Vagina (tissue), 2 donors: ENCODE data around the gene CSNK1D. TPM values are rescaled to one million over a fixed set of nuclear protein-coding genes. Genes with fewer than 3 reads are reported as not detected.

Experiments used
- DNase-seq, 2 donors: peaks; one replicate each; pipeline ENCODE4 v3.0.0-alpha.2; 2017; ENCODE audit errors: extremely low spot score in 2 of 2
- H3K27ac ChIP-seq: fragments of 200-600 bp; sonication (generic); one replicate; pipeline ENCODE4 v1.5.1; 2019
- H3K27me3 ChIP-seq: fragments of 200-600 bp; sonication (generic); one replicate; pipeline ENCODE4 v1.5.1; 2019
- H3K36me3 ChIP-seq, 2 donors: fragments of 200-600 bp; sonication (generic); one replicate each; pipeline ENCODE4 v1.5.1; 2017 to 2019
- H3K4me1 ChIP-seq: fragments of 200-600 bp; sonication (generic); one replicate; pipeline ENCODE4 v1.5.1; 2019
- H3K4me3 ChIP-seq, 2 donors: fragments of 200-600 bp; sonication (generic); 1 replicate in 1 of 2; 2 replicates in 1 of 2; pipeline ENCODE4 v1.5.1; 2016 to 2019
- H3K9me3 ChIP-seq: fragments of 200-600 bp; sonication (generic); one replicate; pipeline ENCODE4 v1.5.1; 2019
- CTCF ChIP-seq, 3 experiments: fragments of 450-650 bp in 2 of 3; fragments of 200-600 bp in 1 of 3; sonication (generic) in 1 of 3; IDR thresholded peaks; one replicate each; pipeline ENCODE4 v1.5.1; 2017 to 2019; ENCODE audit warnings: antibody characterized with exemption in 3 of 3, mild to moderate bottlenecking in 2 of 3, moderate library complexity in 2 of 3
- POLR2A ChIP-seq, 2 donors: fragments of 450-650 bp; IDR thresholded peaks; one replicate each; pipeline ENCODE4 v1.6.1; 2017; ENCODE audit warnings: antibody characterized with exemption in 2 of 2, mild to moderate bottlenecking in 2 of 2, moderate library complexity in 2 of 2
- POLR2AphosphoS5 ChIP-seq, 2 donors: sonication (generic); formaldehyde crosslinking; IDR thresholded peaks; one replicate each; pipeline ENCODE4 v1.9.0; 2017; ENCODE audit warnings: antibody characterized with exemption in 2 of 2, mild to moderate bottlenecking in 2 of 2, low read depth in 1 of 2; ENCODE audit not compliant: insufficient read depth in 1 of 2
- intact Hi-C: fragments of 100-400 bp; cut with DNase I; formaldehyde crosslinking; loops from one replicate; pipeline ENCODE4 v1.15.1; 2023
- total RNA-seq: library from RNA; depleted of rRNA; stranded (reverse); fragments of >200 nt; gene quantifications from one replicate; pipeline ENCODE4 v1.2.3, GENCODE V29; 2016

CSNK1D gene
- total RNA-seq, 1 donor from 2014 or later = 67.8 TPM

- Histone ChIP-seq H3K27me3 (no peaks in the 10 kb centered on the region), H3K27ac (peak overlapping the region; percentile 88), H3K4me1 (peaks cover 59% of the 10 kb centered on the region), H3K4me3 (peak overlapping the region; percentile 51 to 68), H3K36me3 (no peaks in the 10 kb centered on the region), H3K9me3 (no peaks in the 10 kb centered on the region)
- no peak for TF ChIP-seq CTCF (IDR thresholded peaks at IDR 0.05)
- peak in 1 of 2 donors; percentile 26 for TF ChIP-seq POLR2A (IDR thresholded peaks at IDR 0.05)
- TF ChIP-seq POLR2AphosphoS5 (IDR thresholded peaks at IDR 0.05; ENCODE audit: insufficient read depth in 1 of 2, low read depth in 1 of 2) = peak; percentile 48 to 83
- peak in 1 of 2 donors; percentile 96 for DNase-seq
- intact Hi-C loops = no loop called here
These were observed 24.4 kb upstream of the CSNK1D start for GRCh38 chr17:82297714-82298537.

- TF ChIP-seq CTCF (IDR thresholded peaks at IDR 0.05) = no peak
- peak in 1 of 2 donors; percentile 50 for TF ChIP-seq POLR2A (IDR thresholded peaks at IDR 0.05)
- peak; percentile 83 to 99 for TF ChIP-seq POLR2AphosphoS5 (IDR thresholded peaks at IDR 0.05; ENCODE audit: insufficient read depth in 1 of 2, low read depth in 1 of 2)
- H3K4me1 ChIP-seq = peaks cover 60% of the 10 kb centered on the region
- no peaks in the 10 kb centered on the region for H3K27me3 ChIP-seq
- H3K27ac ChIP-seq = peak overlapping the region; percentile 88
- intact Hi-C loops = no loop called here
- peak overlapping the region; percentile 51 to 68 for H3K4me3 ChIP-seq
- peak in 1 of 2 donors; percentile 98 for DNase-seq
- no peaks in the 10 kb centered on the region for H3K36me3 ChIP-seq
- no peaks in the 10 kb centered on the region for H3K9me3 ChIP-seq
These were observed 23.8 kb upstream of the CSNK1D start for GRCh38 chr17:82297280-82297713.

- no peaks in the 10 kb centered on the region for H3K9me3 ChIP-seq
- H3K27me3 ChIP-seq = no peaks in the 10 kb centered on the region
- peaks cover 62% of the 10 kb centered on the region for H3K4me1 ChIP-seq
- no peaks in the 10 kb centered on the region for H3K36me3 ChIP-seq
- peak overlapping the region; percentile 88 for H3K27ac ChIP-seq
- intact Hi-C loops = no loop called here
- DNase-seq = no peak
- H3K4me3 ChIP-seq = peak overlapping the region; percentile 51 to 68
- no peak for TF ChIP-seq CTCF (IDR thresholded peaks at IDR 0.05)
- TF ChIP-seq POLR2A (IDR thresholded peaks at IDR 0.05) = no peak
These were observed 23.2 kb upstream of the CSNK1D start for GRCh38 chr17:82296511-82297279.

- H3K4me1 ChIP-seq = peaks cover 54% of the 10 kb centered on the region
- H3K4me3 ChIP-seq = no peak overlapping the region
- no peak for TF ChIP-seq CTCF (IDR thresholded peaks at IDR 0.05)
- TF ChIP-seq POLR2A (IDR thresholded peaks at IDR 0.05) = no peak
- no peak for TF ChIP-seq POLR2AphosphoS5 (IDR thresholded peaks at IDR 0.05; ENCODE audit: insufficient read depth in 1 of 2, low read depth in 1 of 2)
- DNase-seq = no peak
- no peaks in the 10 kb centered on the region for H3K27me3 ChIP-seq
- intact Hi-C loops = no loop called here
- no peaks in the 10 kb centered on the region for H3K9me3 ChIP-seq
- no peak overlapping the region for H3K27ac ChIP-seq
- no peaks in the 10 kb centered on the region for H3K36me3 ChIP-seq
These were observed 21.9 kb upstream of the CSNK1D start for GRCh38 chr17:82295472-82295814.
